Measurements from ENCODE around the gene CCDC179.

The CCDC179 gene

DNA sequence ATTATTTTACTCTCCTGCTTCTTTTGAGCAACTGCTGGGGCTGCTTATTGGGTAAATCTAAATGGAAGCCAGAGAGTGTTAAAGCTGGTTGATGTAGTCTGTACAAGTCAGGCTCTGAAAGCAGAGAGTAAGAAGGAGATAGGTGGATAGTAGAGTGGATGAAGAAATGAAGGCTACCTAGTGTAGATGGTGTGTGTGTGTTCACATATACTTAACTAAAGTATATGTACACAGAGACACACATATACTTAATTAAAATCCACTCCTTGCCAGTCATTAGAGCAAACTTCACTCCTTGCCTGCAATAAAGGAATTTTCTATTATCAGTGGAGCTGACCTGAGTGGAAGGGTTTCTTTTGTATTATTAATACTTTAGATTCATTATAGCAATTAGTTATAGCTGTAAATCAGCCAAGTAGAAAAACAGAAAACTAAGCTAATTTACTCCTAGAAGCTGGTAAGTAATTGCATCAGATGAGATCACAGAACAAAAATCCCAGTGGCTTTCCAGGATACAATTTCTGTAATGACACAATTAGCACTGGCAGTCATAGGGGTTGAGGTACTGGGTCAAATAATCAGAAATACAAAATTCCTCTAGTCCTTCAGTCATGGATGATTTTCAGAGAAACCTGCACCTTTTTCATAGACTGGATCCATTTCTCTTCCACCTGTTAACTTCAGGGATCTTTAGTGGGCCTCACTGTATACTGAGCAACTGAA, 40.7 kb upstream of the CCDC179 start:
- H3K9me2 ChIP-seq (ENCODE audit: low read depth, low read length): no peaks in the 10 kb centered on the region
- H3K27ac ChIP-seq (ENCODE audit: low read depth, low read length, poor library complexity, severe bottlenecking): no peak overlapping the region
- no peaks in the 10 kb centered on the region for H3K9me3 ChIP-seq (ENCODE audit: low read length)
- no peaks in the 10 kb centered on the region for H3K4me1 ChIP-seq (ENCODE audit: insufficient read depth, low read length, severe bottlenecking)
- TF ChIP-seq, protein P1, sequence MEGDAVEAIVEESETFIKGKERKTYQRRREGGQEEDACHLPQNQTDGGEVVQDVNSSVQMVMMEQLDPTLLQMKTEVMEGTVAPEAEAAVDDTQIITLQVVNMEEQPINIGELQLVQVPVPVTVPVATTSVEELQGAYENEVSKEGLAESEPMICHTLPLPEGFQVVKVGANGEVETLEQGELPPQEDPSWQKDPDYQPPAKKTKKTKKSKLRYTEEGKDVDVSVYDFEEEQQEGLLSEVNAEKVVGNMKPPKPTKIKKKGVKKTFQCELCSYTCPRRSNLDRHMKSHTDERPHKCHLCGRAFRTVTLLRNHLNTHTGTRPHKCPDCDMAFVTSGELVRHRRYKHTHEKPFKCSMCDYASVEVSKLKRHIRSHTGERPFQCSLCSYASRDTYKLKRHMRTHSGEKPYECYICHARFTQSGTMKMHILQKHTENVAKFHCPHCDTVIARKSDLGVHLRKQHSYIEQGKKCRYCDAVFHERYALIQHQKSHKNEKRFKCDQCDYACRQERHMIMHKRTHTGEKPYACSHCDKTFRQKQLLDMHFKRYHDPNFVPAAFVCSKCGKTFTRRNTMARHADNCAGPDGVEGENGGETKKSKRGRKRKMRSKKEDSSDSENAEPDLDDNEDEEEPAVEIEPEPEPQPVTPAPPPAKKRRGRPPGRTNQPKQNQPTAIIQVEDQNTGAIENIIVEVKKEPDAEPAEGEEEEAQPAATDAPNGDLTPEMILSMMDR (IDR thresholded peaks at IDR 0.05; ENCODE audit: low read length): no peak
- no peak for TF ChIP-seq EZH2 (IDR thresholded peaks at IDR 0.05; ENCODE audit: borderline replicate concordance, low read length)
- no peak overlapping the region for H2AFZ ChIP-seq (ENCODE audit: low read length)
- H4K20me1 ChIP-seq (ENCODE audit: insufficient read depth, low read length): no peaks in the 10 kb centered on the region
- H3K4me2 ChIP-seq (ENCODE audit: low read length): no peak overlapping the region
- no peaks in the 10 kb centered on the region for H3F3A ChIP-seq (ENCODE audit: insufficient read depth, low read length)
- H3K27me3 ChIP-seq (ENCODE audit: insufficient read depth, low read length): no peaks in the 10 kb centered on the region
- no peak overlapping the region for H3K4me3 ChIP-seq (ENCODE audit: low read depth, low read length, poor library complexity, severe bottlenecking)
- no peak overlapping the region for H3K9ac ChIP-seq (ENCODE audit: low read length)
- H3K36me3 ChIP-seq (ENCODE audit: insufficient read depth, low read length): no peaks in the 10 kb centered on the region
- H3K79me2 ChIP-seq (ENCODE audit: insufficient read depth, low read length): no peaks in the 10 kb centered on the region

DNA sequence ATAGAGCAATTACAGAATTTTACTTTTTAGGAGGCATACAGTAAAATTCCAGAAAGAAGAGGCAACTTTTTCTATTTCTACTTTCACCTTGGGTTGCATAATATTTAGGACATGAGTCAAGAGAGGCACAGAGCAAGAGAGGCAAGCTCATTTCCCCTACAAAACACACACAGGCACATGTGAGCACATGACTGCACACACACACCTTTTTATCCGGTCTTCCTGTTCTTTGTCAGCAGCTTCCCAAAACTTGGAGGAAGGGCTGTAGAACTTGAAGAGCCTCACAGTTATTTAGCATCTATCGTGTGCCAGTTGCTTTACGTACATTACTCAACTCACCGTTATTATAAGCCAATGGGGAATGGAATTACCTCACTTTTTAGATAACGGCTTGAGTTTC, 37.8 kb upstream of the CCDC179 start:
- Histone ChIP-seq H3K9me2 (ENCODE audit: low read depth, low read length) (no peaks in the 10 kb centered on the region), H3K4me1 (ENCODE audit: insufficient read depth, low read length, severe bottlenecking) (no peaks in the 10 kb centered on the region), H3K4me2 (ENCODE audit: low read length) (no peak overlapping the region), H3K9ac (ENCODE audit: low read length) (no peak overlapping the region), H3K27ac (ENCODE audit: low read depth, low read length, poor library complexity, severe bottlenecking) (no peak overlapping the region), H4K20me1 (ENCODE audit: insufficient read depth, low read length) (no peaks in the 10 kb centered on the region), H3K4me3 (ENCODE audit: low read depth, low read length, poor library complexity, severe bottlenecking) (no peak overlapping the region), H3K79me2 (ENCODE audit: insufficient read depth, low read length) (no peaks in the 10 kb centered on the region), H3F3A (ENCODE audit: insufficient read depth, low read length) (no peaks in the 10 kb centered on the region), H3K27me3 (ENCODE audit: insufficient read depth, low read length) (no peaks in the 10 kb centered on the region), H2AFZ (ENCODE audit: low read length) (no peak overlapping the region), H3K9me3 (ENCODE audit: low read length) (no peaks in the 10 kb centered on the region), H3K36me3 (ENCODE audit: insufficient read depth, low read length) (no peaks in the 10 kb centered on the region)
- TF ChIP-seq, protein P1 (IDR thresholded peaks at IDR 0.05; ENCODE audit: low read length): no peak
- TF ChIP-seq EZH2 (IDR thresholded peaks at IDR 0.05; ENCODE audit: borderline replicate concordance, low read length): no peak

DNA sequence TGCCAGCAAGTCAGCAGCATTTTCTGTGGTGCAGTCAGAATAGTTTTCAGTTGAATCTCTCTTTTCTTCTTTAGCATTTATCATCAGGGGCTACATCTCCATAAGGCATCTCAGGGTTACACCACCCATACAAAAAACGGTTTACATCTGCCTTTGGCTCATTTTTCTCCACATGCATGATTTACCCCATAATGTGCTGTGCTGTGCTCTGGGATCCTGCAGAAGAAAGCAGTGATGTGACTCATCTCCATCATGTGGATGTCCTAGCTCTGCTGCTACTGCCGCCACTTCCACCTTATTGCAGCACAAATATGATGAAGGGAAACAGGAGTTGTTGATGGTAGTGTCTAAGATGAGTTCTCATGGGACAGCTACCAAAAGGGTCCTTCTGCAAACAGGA, 30.0 kb upstream of the CCDC179 start:
- H3K4me3 ChIP-seq (ENCODE audit: low read depth, low read length, poor library complexity, severe bottlenecking): no peak overlapping the region
- no peaks in the 10 kb centered on the region for H3K36me3 ChIP-seq (ENCODE audit: insufficient read depth, low read length)
- no peak overlapping the region for H3K27ac ChIP-seq (ENCODE audit: low read depth, low read length, poor library complexity, severe bottlenecking)
- H3K4me2 ChIP-seq (ENCODE audit: low read length): no peak overlapping the region
- H2AFZ ChIP-seq (ENCODE audit: low read length): no peak overlapping the region
- no peaks in the 10 kb centered on the region for H3K79me2 ChIP-seq (ENCODE audit: insufficient read depth, low read length)
- no peaks in the 10 kb centered on the region for H3F3A ChIP-seq (ENCODE audit: insufficient read depth, low read length)
- no peaks in the 10 kb centered on the region for H3K27me3 ChIP-seq (ENCODE audit: insufficient read depth, low read length)
- no peaks in the 10 kb centered on the region for H3K9me2 ChIP-seq (ENCODE audit: low read depth, low read length)
- no peaks in the 10 kb centered on the region for H3K4me1 ChIP-seq (ENCODE audit: insufficient read depth, low read length, severe bottlenecking)
- no peaks in the 10 kb centered on the region for H3K9me3 ChIP-seq (ENCODE audit: low read length)
- H4K20me1 ChIP-seq (ENCODE audit: insufficient read depth, low read length): no peaks in the 10 kb centered on the region
- TF ChIP-seq EZH2 (IDR thresholded peaks at IDR 0.05; ENCODE audit: borderline replicate concordance, low read length): no peak
- TF ChIP-seq, protein P1 (IDR thresholded peaks at IDR 0.05; ENCODE audit: low read length): no peak
- no peak overlapping the region for H3K9ac ChIP-seq (ENCODE audit: low read length)

Measured in OCI-LY1 (cell line).